Rectal smooth muscle tissue (tissue), 1 donor: ENCODE results near the gene TAF4.

Experiments used
- H3K27ac ChIP-seq: one replicate; pipeline ENCODE4 v1.7.0; 2013; ENCODE audit warnings: low read depth, low read length, inconsistent platforms
- H3K27me3 ChIP-seq: one replicate; pipeline ENCODE4 v1.7.0; 2013; ENCODE audit warnings: low read length; ENCODE audit not compliant: control insufficient read depth, insufficient read depth
- H3K36me3 ChIP-seq: one replicate; pipeline ENCODE4 v1.7.0; 2013; ENCODE audit warnings: low read length; ENCODE audit not compliant: control insufficient read depth, insufficient read depth
- H3K4me1 ChIP-seq: one replicate; pipeline ENCODE4 v1.7.0; 2013; ENCODE audit warnings: low read length; ENCODE audit not compliant: control insufficient read depth, insufficient read depth
- H3K4me3 ChIP-seq: one replicate; pipeline ENCODE4 v1.7.0; 2013; ENCODE audit warnings: low read length
- H3K9ac ChIP-seq: one replicate; pipeline ENCODE4 v1.7.0; 2013; ENCODE audit warnings: low read length

TAF4 gene

DNA sequence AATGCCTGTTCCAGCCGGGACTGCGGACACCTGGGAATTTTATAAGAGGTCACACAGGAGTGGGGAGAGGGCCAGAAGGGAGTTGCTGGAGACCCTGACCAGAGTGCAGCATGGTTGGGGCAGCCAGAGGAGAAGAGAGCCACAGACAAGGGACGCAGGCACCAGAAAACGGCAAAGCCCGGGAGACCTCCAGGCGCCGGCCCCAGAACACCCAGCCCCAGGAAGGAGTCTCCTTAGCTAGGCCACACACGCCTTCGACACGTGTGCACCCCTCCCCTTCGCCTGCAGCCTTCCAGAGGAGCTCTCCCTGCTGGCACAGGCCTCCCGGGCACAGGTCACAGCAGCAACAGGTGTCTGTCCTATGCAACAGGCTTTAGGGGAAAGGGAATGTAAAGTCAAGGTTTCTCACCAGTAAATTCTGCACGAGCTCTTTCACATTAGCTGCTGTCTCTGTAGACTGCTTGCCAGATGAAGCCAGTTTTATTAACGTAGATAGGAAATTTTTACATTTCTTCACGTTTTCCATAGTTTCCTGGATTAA lies 57.0 kb downstream of the TAF4 start:
- Histone ChIP-seq H3K36me3 (peaks cover 39% of the 10 kb centered on the region), H3K27ac (no peak overlapping the region)

DNA sequence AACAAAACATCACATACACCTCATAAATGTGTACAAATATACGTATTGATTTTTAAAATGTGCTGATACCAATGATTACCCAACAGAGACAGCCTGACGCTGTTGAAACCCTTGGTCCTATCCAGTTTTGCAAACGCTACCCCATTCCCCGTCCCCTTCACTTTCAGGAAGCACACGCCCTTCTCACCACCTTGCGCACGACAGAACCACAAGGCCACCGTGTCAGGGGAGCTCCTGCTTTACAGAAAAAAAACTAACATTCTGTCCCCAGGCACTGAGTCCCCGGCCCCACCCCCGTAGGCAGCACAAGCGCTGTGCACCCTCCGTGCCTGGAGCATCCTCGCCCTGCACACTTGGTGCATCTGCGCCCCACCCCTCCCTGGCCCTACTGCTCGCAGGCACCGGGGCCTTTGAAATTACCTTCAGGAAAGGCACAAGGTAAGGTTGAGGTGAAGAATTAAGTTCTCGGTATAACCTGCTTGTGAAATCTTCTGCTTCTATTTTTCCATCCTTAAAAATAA lies 58.5 kb downstream of the TAF4 start:
- no peaks in the 10 kb centered on the region for H3K27me3 ChIP-seq
- H3K36me3 ChIP-seq: peaks cover 36% of the 10 kb centered on the region
- H3K4me1 ChIP-seq: no peaks in the 10 kb centered on the region
- H3K27ac ChIP-seq: no peak overlapping the region
- no peak overlapping the region for H3K9ac ChIP-seq
- no peak overlapping the region for H3K4me3 ChIP-seq

More for the DNA sequence above, 57.0 kb downstream of the TAF4 start:
- Histone ChIP-seq H3K27me3 (no peaks in the 10 kb centered on the region), H3K4me3 (no peak overlapping the region), H3K4me1 (no peaks in the 10 kb centered on the region), H3K9ac (no peak overlapping the region)

DNA sequence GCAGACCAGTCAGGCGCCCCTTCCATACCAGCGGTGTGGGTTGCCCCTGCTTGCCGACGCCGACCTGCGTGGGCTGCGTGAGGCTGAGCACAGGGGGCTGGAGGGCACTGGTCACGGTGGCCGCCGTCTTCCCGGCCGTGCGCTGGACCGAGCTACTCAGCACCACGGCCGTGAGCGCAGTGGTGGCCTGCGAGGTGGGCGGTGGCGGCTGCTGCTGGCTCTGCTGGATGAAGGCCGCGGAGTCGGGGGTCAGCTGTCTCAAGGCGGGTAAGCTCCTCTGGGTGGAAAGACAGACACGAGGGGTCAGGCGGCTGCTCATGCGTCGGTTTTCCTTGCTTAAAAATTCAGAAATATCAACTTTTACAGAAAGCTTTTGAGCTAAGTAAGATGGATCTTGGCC lies 59.2 kb downstream of the TAF4 start:
- Histone ChIP-seq H3K27ac (no peak overlapping the region), H3K36me3 (peaks cover 39% of the 10 kb centered on the region), H3K27me3 (no peaks in the 10 kb centered on the region), H3K4me3 (no peak overlapping the region), H3K9ac (no peak overlapping the region), H3K4me1 (no peaks in the 10 kb centered on the region)

DNA sequence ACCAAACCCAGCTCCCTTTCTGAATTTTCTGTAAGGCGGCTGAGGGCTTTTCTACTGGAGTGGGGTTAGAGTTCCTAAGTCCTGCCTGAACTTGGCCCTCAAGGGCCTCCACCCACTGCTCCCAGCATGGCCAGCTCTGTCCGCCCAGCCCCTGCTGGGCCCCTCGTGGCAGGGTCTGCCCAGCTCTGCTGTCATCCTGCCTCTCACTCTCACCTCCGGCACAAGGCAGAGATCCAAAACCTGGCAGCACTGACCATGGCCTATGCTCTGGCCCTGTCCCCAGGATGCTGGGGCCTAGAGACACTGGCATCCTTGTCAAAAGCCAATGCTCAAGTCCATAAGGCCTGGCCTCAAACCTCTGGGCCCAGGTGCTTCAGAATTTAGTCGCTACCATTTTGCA lies 61.1 kb downstream of the TAF4 start:
- Histone ChIP-seq H3K4me1 (no peaks in the 10 kb centered on the region), H3K27me3 (no peaks in the 10 kb centered on the region), H3K4me3 (no peak overlapping the region), H3K36me3 (peaks cover 51% of the 10 kb centered on the region), H3K9ac (no peak overlapping the region), H3K27ac (no peak overlapping the region)

DNA sequence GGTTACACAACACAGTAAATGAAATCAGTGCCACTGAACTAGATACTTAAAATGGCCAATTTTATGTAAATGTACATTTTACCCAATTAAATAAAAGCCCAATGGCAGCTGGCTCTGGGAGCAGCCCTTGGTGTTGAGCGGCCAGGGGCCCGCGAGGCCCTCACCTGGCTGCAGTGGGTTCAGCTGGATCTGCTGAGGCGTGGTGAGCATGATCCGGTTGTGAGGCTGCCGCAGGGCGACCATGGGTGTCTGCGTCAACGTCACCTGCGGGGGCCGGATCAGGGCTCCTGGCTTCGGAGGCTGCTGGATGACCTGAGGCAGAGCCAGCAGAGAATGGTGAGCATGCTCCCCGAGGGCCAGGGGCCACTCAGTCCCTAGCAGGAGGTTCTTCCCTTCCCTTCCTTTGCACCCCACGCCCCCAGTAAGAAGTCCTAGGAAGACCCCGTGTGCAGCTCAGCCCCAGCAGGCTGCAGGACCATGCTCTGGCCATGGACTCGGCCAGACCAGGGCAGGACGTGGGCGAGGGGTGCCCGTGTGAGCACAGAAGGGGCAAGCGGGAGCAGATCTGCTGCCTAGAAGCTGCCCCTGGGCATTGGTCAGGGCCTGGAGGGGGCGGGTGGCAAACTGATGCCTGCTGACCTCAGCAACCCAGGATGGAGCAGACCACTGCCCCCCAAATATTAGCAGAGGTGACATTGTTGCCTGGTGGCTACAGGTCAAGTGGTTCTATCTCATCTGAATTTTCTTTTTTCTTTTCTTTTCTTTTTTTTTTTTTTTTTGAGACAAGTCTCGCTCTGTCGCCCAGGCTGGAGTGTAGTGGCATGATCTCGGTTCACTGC lies 61.9 kb downstream of the TAF4 start:
- Histone ChIP-seq H3K36me3 (peaks cover 58% of the 10 kb centered on the region), H3K4me3 (no peak overlapping the region), H3K27ac (no peak overlapping the region), H3K9ac (no peak overlapping the region), H3K4me1 (no peaks in the 10 kb centered on the region), H3K27me3 (no peaks in the 10 kb centered on the region)

DNA sequence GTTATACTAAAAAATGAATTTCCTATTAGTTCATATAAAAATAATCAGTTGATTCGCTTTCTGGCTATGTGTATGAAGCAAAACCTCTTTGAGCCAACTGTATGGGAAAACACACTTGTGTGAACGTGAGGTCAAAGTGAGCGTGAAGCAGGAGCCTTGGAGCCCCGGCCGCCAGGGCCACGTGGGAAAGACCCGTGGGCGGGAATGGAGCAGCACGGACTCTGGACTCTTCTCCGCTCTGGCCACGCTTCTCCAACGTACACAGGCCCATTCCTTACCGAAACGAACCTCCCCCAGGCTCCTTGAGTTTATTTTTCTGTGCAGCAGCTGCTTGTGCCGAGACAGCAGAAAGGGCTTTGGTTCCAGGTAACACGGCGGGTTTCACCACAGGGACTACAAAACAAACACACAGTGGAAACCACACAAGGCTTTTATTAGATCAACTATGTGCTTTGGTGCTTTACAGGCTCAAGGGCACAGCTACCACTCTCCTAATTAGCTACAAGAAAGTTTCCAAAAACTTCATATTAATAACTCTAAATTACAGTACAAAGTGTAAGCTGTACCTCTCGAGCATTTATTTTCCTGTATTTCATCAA lies 62.7 kb downstream of the TAF4 start:
- no peak overlapping the region for H3K27ac ChIP-seq
- no peak overlapping the region for H3K4me3 ChIP-seq
- H3K36me3 ChIP-seq: peaks cover 59% of the 10 kb centered on the region
- no peaks in the 10 kb centered on the region for H3K27me3 ChIP-seq
- no peaks in the 10 kb centered on the region for H3K4me1 ChIP-seq
- H3K9ac ChIP-seq: no peak overlapping the region

DNA sequence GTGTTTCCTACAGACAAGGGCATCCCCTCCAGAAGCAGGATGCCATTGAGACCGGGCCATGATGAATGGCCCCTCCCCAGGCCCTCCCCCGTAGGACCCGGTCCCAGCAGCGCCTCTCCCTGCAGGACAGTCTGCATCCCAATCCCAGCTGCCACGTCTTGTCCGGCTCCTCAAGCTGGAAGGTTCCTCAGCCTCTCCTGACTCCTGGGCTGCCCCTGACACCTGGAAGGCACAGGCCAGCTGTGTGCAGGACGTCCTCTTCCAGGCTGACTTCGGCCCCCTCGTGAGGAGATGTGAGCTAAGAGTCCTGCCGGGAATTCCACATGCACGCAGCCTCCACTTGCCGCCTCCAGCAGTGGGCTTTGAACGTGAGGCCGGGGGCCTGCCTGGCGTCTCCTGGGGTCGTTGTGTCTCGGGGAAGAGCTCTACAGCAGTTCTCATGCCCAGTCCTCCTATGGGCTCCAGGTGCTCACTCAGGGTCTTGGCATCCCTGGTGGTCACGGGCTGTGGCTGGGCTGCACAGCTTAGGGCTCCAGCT lies 64.4 kb downstream of the TAF4 start:
- Histone ChIP-seq H3K27me3 (no peaks in the 10 kb centered on the region), H3K9ac (no peak overlapping the region), H3K4me1 (no peaks in the 10 kb centered on the region), H3K36me3 (peaks cover 52% of the 10 kb centered on the region), H3K27ac (no peak overlapping the region), H3K4me3 (no peak overlapping the region)

DNA sequence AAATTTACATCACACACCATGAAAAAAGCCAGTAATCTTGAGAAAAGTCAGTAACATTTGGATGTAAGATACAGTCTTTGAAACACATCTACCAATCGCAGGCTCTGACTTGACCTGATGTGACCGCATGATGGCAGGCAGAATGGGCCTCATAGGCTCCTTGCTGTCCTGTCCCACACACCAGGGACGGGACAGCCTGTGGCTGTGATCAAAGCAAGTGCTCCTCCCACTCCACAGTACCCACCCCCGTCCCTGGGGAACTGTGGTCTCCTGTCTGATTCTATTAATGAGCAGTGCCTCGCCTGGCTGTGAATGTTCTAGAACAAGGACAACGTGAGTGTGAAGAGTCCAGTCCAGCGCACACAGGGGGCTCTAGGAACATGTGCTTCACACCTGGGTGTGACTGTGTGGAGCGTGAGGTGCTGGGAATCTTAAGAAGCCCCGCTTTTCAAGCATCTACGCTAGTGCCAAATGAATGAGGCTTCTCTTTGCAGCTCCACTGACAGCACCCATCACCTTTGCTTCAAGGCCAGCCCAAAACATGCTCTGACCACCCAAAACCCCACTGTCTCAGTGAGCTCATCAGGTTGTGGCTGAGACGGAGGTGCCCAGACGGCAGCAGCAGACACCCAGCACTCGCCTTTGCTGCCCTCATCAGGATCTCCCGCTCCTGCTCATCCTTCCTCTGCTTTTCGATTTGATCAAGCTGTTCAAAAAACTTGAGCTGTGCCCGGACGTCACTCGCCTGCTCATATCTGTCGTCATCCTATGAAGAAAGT lies 67.1 kb downstream of the TAF4 start:
- H3K4me3 ChIP-seq: no peak overlapping the region
- no peaks in the 10 kb centered on the region for H3K4me1 ChIP-seq
- H3K9ac ChIP-seq: no peak overlapping the region
- peaks cover 49% of the 10 kb centered on the region for H3K36me3 ChIP-seq
- H3K27ac ChIP-seq: no peak overlapping the region
- no peaks in the 10 kb centered on the region for H3K27me3 ChIP-seq

DNA sequence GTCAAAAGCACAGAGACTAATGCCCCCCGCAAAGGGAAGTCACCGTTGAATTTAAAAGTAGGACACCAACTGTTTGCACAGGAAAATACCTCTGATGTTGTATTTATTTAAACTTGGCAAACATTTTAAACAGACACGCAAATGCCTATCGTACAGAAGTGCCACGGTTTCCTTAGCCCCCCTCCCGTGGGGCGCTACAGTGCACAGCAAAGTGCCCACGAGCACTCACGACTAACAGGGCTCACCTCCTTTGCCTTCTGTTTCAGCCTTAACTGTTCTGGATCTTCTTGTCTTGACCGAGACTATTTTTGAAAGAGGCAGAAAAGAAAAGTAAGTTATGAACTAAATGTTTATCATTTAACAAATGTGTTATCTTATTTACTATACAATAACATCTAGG lies 67.8 kb downstream of the TAF4 start:
- H3K36me3 ChIP-seq: peaks cover 52% of the 10 kb centered on the region
- no peaks in the 10 kb centered on the region for H3K4me1 ChIP-seq
- H3K9ac ChIP-seq: no peak overlapping the region
- no peak overlapping the region for H3K27ac ChIP-seq
- no peak overlapping the region for H3K4me3 ChIP-seq
- H3K27me3 ChIP-seq: no peaks in the 10 kb centered on the region

DNA sequence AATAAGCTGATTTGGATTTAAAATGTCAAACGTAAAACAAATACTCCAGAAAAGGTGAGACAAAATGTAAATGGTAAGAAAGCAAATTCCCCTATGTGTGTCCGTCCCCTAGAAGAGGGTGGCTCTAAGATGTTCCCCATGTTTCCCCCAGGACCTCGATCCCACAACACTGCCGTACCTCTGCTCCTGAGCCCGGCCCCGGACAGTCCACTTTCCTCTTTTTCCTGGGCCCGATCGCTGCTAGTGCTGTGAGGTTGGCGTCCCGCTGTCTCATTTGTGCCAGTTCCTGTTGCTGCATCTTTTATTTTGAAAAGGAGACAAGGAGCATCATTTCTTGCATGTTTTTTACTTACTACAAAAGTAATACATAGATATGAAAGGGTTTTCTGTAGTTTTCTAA lies 68.3 kb downstream of the TAF4 start:
- Histone ChIP-seq H3K4me3 (no peak overlapping the region), H3K27ac (no peak overlapping the region), H3K9ac (no peak overlapping the region), H3K36me3 (peaks cover 56% of the 10 kb centered on the region), H3K4me1 (no peaks in the 10 kb centered on the region), H3K27me3 (no peaks in the 10 kb centered on the region)

DNA sequence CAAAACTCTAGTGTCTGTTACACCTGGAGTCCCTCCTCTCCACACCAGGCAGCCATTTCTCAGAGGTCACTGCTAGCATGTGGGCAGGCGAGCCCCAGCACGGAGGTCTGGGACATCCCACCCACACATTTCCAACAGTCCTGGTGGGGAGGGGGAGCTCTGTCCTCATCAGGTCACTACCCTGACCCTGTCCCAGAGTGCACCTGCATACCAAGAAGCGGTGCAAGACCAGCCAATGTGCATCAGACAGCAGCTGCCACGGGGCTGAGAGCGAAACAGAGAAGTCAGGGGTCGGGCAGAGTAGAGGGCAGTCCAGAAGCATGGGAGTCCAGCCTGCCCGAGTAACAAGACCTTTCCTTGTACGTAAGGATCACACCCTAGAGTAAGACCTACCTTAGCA lies 71.1 kb downstream of the TAF4 start:
- Histone ChIP-seq H3K36me3 (peaks cover 45% of the 10 kb centered on the region), H3K4me3 (no peak overlapping the region), H3K27me3 (no peaks in the 10 kb centered on the region), H3K27ac (no peak overlapping the region), H3K9ac (no peak overlapping the region), H3K4me1 (no peaks in the 10 kb centered on the region)

DNA sequence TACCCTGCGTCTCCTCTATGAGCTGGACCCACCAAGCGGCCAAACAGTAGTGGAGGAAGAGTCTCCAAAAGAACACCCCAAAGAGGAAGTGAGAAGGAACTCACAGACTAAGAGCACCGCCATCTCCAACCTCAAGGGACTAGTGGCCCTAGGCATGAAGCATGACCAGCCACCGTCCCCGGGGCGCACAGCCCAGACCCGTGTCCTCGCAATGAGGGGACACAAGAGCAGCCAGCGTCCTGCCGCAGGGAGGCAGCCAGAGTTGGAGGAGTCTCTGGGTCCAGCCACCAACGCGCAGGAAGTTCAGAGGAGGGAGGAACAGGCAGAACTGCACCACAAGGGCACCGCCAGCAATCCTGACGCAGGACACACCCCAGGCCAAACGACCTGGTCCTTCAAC lies 72.6 kb downstream of the TAF4 start:
- Histone ChIP-seq H3K36me3 (peaks cover 31% of the 10 kb centered on the region), H3K4me1 (no peaks in the 10 kb centered on the region), H3K27ac (no peak overlapping the region), H3K9ac (no peak overlapping the region), H3K4me3 (no peak overlapping the region), H3K27me3 (no peaks in the 10 kb centered on the region)
